GM12878 (cell line): ENCODE results near the gene NPRL2. TPM values are rescaled to one million over a fixed set of nuclear protein-coding genes. Genes with fewer than 3 reads are reported as not detected.

ENCODE experiments used
- ASH2L ChIP-seq: fragments of 300-600, 200-600 bp; sonication (generic); IDR thresholded peaks from 2 replicates; pipeline ENCODE4 v1.6.1; 2017; ENCODE audit warnings: low read depth, mild to moderate bottlenecking, borderline replicate concordance
- BMI1 ChIP-seq: fragments of 450-650 bp; IDR thresholded peaks from 2 replicates; pipeline ENCODE4 v1.6.1; 2016; ENCODE audit warnings: mild to moderate bottlenecking, moderate library complexity, borderline replicate concordance
- CUX1 ChIP-seq: IDR thresholded peaks from 2 replicates; pipeline ENCODE4 v1.6.1; 2012; ENCODE audit warnings: improper control_type of control experiment, low read depth, low read length; ENCODE audit not compliant: insufficient replicate concordance
- EZH2 ChIP-seq: IDR thresholded peaks from 2 replicates; pipeline ENCODE4 v1.6.1; 2012; ENCODE audit warnings: low read depth, mild to moderate bottlenecking, control low read depth, inconsistent platforms, low read length, borderline replicate concordance; ENCODE audit not compliant: control insufficient read depth
- HCFC1 ChIP-seq: fragments of 150-350 bp; IDR thresholded peaks from 2 replicates; pipeline ENCODE4 v1.6.1; 2014; ENCODE audit warnings: low read length
- IRF3 ChIP-seq: fragments of 450-650 bp; IDR thresholded peaks from 2 replicates; pipeline ENCODE4 v1.6.1; 2014; ENCODE audit warnings: mild to moderate bottlenecking
- LARP7 ChIP-seq: fragments of 450-650 bp; IDR thresholded peaks from 2 replicates; pipeline ENCODE4 v1.6.1; 2017; ENCODE audit warnings: mild to moderate bottlenecking
- NBN ChIP-seq: fragments of 450-650 bp; IDR thresholded peaks from 2 replicates; pipeline ENCODE4 v1.6.1; 2016
- NR2C1 ChIP-seq: fragments of 450-650 bp; IDR thresholded peaks from 2 replicates; pipeline ENCODE4 v1.6.1; 2017; ENCODE audit warnings: antibody characterized with exemption, mild to moderate bottlenecking, moderate library complexity
- NR2C2 ChIP-seq: IDR thresholded peaks from 2 replicates; pipeline ENCODE4 v1.6.1; 2011; ENCODE audit warnings: borderline replicate concordance, low read depth; ENCODE audit not compliant: control insufficient read depth, insufficient read length
- NR2F1 ChIP-seq: fragments of 450-650 bp; conservative IDR thresholded peaks from 2 replicates; pipeline ENCODE4 v1.6.1; 2017; ENCODE audit warnings: mild to moderate bottlenecking
- POLR2A ChIP-seq: IDR thresholded peaks from 2 replicates; pipeline ENCODE4 v1.6.1; 2011; ENCODE audit warnings: low read depth, mild to moderate bottlenecking, low read length
- RELA ChIP-seq: fragments of 450-650 bp; IDR thresholded peaks from 2 replicates; pipeline ENCODE4 v1.8.0; 2014; ENCODE audit warnings: borderline replicate concordance; ENCODE audit not compliant: partially characterized antibody
- RUNX3 ChIP-seq: IDR thresholded peaks from 2 replicates; pipeline ENCODE4 v1.6.1; 2012; ENCODE audit warnings: low read length, inconsistent platforms
- SPI1 ChIP-seq: IDR thresholded peaks from 2 replicates; pipeline ENCODE4 v1.6.1; 2011; ENCODE audit warnings: low read depth, mild to moderate bottlenecking, low read length, moderate library complexity, borderline replicate concordance; ENCODE audit not compliant: insufficient read depth
- SREBF1 ChIP-seq: IDR thresholded peaks from 2 replicates; pipeline ENCODE4 v1.6.1; 2012; ENCODE audit warnings: mild to moderate bottlenecking, low read length
- SRF ChIP-seq, 2 experiments: IDR thresholded peaks; 2 replicates each; pipeline ENCODE4 v1.6.1; 2011; ENCODE audit warnings: low read depth in 2 of 2, low read length in 2 of 2, mild to moderate bottlenecking in 1 of 2, moderate library complexity in 1 of 2
- TCF12 ChIP-seq: IDR thresholded peaks from 2 replicates; pipeline ENCODE4 v1.6.1; 2011; ENCODE audit warnings: low read depth, mild to moderate bottlenecking, low read length
- ZNF207 ChIP-seq: fragments of 450-650 bp; IDR thresholded peaks from 2 replicates; pipeline ENCODE4 v1.6.1; 2014; ENCODE audit warnings: antibody characterized with exemption, mild to moderate bottlenecking, borderline replicate concordance
- polyA plus RNA-seq, 11 experiments: library from polyadenylated mRNA; depleted of rRNA in 4 of 11; unstranded in 6 of 11; stranded (reverse) in 5 of 11; fragments of >200 nt; fragmentation: Nextera tagmentation in 4 of 11; fragmentation: Illumina TruSeq in 1 of 11; extraction: Ambion mirVana in 4 of 11; extraction: Trizol in 1 of 11; gene quantifications; 1 replicate in 1 of 11; 2 replicates in 10 of 11; pipeline versions ENCODE4 v1.2.1 to v1.2.3, GENCODE V29; 2011 to 2016; ENCODE audit warnings: inconsistent platforms in 2 of 11, missing spikeins in 2 of 11, low read depth in 1 of 11
- total RNA-seq, 4 experiments: library from RNA; depleted of rRNA in 3 of 4; stranded (reverse); fragments of >200 nt in 3 of 4; fragmentation: Illumina TruSeq in 1 of 4; extraction: Trizol in 1 of 4; gene quantifications; 2 replicates each; pipeline versions ENCODE4 v1.2.1 to v1.2.3, GENCODE V29; 2013 to 2021
- TF ChIP-seq, protein P1 (sequence below): fragments of 450-650 bp; IDR thresholded peaks from 2 replicates; pipeline ENCODE4 v1.6.1; 2016; ENCODE audit warnings: mild to moderate bottlenecking, moderate library complexity, borderline replicate concordance
- TF ChIP-seq, protein P2 (sequence below): IDR thresholded peaks from 2 replicates; pipeline ENCODE4 v1.6.1; 2011; ENCODE audit warnings: low read depth, low read length, improper control_type of control experiment, borderline replicate concordance

Gene NPRL2
- total and polyA plus RNA-seq, 10 of the 15 experiments (the other 5 are each of a cell fraction or from before 2014, with no cell fraction given): 17.8 to 54.2 (median 32.9) TPM

DNA sequence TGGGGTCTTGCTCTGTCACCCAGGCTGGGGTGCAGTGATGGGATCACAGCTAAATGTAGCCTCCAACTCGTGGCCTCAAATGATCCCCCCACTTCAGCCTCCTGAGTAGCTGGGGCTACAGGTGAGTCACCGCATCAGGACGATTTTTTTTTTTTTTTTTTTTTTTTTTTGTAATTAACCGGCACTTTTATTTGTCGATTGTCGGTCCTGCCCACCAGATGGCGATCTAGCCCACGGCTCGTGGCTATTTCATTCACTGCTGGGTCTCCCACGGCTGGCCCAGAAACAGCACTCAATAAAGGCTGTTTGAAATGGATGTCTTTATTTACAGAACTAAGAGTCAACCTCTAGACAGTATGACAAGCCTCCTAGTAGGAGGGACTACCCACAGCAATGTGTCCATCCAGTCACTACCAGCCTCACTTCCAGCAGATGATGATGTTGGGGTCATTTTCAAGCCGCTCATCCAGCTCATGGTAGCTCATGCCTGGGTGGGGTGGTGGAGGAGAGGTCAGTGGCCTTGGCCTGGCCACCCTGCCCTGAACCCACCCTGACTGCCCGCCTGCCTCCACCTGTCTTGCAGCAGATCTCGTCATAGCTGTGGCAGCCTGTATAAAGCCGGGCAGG, 3.3 kb downstream of the NPRL2 start (continued):
- 0 out of 2 replicates have a peak, but pooled peaks have one; percentile 14 for TF ChIP-seq RUNX3
- no peak for TF ChIP-seq EZH2
- TF ChIP-seq LARP7: no peak
- no peak for TF ChIP-seq POLR2A
- no peak for TF ChIP-seq NR2C1
- no peak for TF ChIP-seq ZNF207
- no peak for TF ChIP-seq IRF3
- TF ChIP-seq BMI1: no peak
- no peak for TF ChIP-seq NR2C2
- TF ChIP-seq ASH2L: no peak
- no peak for TF ChIP-seq SPI1
- TF ChIP-seq NR2F1: no peak
- TF ChIP-seq, protein P1, sequence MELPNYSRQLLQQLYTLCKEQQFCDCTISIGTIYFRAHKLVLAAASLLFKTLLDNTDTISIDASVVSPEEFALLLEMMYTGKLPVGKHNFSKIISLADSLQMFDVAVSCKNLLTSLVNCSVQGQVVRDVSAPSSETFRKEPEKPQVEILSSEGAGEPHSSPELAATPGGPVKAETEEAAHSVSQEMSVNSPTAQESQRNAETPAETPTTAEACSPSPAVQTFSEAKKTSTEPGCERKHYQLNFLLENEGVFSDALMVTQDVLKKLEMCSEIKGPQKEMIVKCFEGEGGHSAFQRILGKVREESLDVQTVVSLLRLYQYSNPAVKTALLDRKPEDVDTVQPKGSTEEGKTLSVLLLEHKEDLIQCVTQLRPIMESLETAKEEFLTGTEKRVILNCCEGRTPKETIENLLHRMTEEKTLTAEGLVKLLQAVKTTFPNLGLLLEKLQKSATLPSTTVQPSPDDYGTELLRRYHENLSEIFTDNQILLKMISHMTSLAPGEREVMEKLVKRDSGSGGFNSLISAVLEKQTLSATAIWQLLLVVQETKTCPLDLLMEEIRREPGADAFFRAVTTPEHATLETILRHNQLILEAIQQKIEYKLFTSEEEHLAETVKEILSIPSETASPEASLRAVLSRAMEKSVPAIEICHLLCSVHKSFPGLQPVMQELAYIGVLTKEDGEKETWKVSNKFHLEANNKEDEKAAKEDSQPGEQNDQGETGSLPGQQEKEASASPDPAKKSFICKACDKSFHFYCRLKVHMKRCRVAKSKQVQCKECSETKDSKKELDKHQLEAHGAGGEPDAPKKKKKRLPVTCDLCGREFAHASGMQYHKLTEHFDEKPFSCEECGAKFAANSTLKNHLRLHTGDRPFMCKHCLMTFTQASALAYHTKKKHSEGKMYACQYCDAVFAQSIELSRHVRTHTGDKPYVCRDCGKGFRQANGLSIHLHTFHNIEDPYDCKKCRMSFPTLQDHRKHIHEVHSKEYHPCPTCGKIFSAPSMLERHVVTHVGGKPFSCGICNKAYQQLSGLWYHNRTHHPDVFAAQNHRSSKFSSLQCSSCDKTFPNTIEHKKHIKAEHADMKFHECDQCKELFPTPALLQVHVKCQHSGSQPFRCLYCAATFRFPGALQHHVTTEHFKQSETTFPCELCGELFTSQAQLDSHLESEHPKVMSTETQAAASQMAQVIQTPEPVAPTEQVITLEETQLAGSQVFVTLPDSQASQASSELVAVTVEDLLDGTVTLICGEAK: peak; percentile 67
- no peak for TF ChIP-seq SREBF1
- no peak for TF ChIP-seq CUX1
- TF ChIP-seq RELA: no peak
- no peak for TF ChIP-seq TCF12
- no peak for TF ChIP-seq SRF (IDR thresholded peaks at IDR 0.05; ENCODE audit: low read depth in 2 of 2, low read length in 2 of 2)
- TF ChIP-seq NBN: no peak
- no peak for TF ChIP-seq HCFC1
- TF ChIP-seq, protein P2, sequence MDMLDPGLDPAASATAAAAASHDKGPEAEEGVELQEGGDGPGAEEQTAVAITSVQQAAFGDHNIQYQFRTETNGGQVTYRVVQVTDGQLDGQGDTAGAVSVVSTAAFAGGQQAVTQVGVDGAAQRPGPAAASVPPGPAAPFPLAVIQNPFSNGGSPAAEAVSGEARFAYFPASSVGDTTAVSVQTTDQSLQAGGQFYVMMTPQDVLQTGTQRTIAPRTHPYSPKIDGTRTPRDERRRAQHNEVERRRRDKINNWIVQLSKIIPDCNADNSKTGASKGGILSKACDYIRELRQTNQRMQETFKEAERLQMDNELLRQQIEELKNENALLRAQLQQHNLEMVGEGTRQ: no peak
